ENCODE results near the gene DPP6.

DNA sequence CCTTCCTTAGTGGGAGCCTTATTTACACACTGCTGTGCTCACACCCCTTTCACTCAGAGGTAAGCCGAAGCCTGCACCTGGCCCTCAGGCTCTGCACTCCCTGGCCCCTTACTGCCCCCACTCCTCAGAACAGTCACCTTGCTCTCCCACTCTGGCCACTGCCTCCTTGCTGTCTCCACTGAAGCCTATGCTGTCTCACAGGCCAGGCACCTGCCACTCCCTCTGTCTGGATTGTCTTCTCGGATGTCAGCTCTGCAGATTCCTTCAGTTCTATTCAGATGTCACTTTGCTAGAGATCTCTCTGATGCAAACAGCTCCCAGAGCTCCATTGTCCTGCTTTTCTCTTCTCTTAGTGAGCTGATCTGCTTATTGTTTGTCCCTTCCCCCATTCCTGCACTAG is 390.7 kb downstream of the DPP6 start:
- TF ChIP-seq, protein P1, sequence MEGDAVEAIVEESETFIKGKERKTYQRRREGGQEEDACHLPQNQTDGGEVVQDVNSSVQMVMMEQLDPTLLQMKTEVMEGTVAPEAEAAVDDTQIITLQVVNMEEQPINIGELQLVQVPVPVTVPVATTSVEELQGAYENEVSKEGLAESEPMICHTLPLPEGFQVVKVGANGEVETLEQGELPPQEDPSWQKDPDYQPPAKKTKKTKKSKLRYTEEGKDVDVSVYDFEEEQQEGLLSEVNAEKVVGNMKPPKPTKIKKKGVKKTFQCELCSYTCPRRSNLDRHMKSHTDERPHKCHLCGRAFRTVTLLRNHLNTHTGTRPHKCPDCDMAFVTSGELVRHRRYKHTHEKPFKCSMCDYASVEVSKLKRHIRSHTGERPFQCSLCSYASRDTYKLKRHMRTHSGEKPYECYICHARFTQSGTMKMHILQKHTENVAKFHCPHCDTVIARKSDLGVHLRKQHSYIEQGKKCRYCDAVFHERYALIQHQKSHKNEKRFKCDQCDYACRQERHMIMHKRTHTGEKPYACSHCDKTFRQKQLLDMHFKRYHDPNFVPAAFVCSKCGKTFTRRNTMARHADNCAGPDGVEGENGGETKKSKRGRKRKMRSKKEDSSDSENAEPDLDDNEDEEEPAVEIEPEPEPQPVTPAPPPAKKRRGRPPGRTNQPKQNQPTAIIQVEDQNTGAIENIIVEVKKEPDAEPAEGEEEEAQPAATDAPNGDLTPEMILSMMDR (IDR thresholded peaks at IDR 0.05; ENCODE audit: insufficient read depth, low read depth, low read length) = no peak
- no peak for TF ChIP-seq EZH2 (IDR thresholded peaks at IDR 0.05; ENCODE audit: insufficient read depth, low read length)
